ENCODE measurements around the gene MLLT6.

The MLLT6 gene

GRCh38 chr17:38746004-38746848 is 41.2 kb downstream of the MLLT6 start:
- peak overlapping the region; percentile 84 for H3K4me3 ChIP-seq (ENCODE audit: low read length)
- DNase-seq (ENCODE audit: low read depth) = no peak
- no peak for TF ChIP-seq CTCF (conservative IDR thresholded peaks at IDR 0.05; ENCODE audit: low read depth, low read length)

GRCh38 chr17:38746849-38747462 is 41.9 kb downstream of the MLLT6 start:
- no peak for TF ChIP-seq CTCF (conservative IDR thresholded peaks at IDR 0.05; ENCODE audit: low read depth, low read length)
- H3K4me3 ChIP-seq (ENCODE audit: low read length) = peak overlapping the region; percentile 84
- no peak for DNase-seq (ENCODE audit: low read depth)

GRCh38 chr17:38747463-38748148 is 42.5 kb downstream of the MLLT6 start:
- no peak for DNase-seq (ENCODE audit: low read depth)
- H3K4me3 ChIP-seq (ENCODE audit: low read length) = peak overlapping the region; percentile 84
- TF ChIP-seq CTCF (conservative IDR thresholded peaks at IDR 0.05; ENCODE audit: low read depth, low read length) = no peak

- H3K4me3 ChIP-seq (ENCODE audit: low read length) = peak within 1 kb of the TSS; percentile 84
- DNase-seq (ENCODE audit: low read depth) = peak; percentile 68
- no peak for TF ChIP-seq CTCF (conservative IDR thresholded peaks at IDR 0.05; ENCODE audit: low read depth, low read length)
Observed at GRCh38 chr17:38748149-38748891, 43.2 kb downstream of the MLLT6 start, which contains the start of gene PCGF2. TSS of gene PCGF2 (minus strand) at chr17:38748336. CDS start at chr17:38740402, 7,934 bp downstream.

GRCh38 chr17:38748892-38749222 is 43.8 kb downstream of the MLLT6 start:
- peak overlapping the region; percentile 84 for H3K4me3 ChIP-seq (ENCODE audit: low read length)
- TF ChIP-seq CTCF (conservative IDR thresholded peaks at IDR 0.05; ENCODE audit: low read depth, low read length) = no peak
- no peak for DNase-seq (ENCODE audit: low read depth)

GRCh38 chr17:38749223-38750043 is 44.4 kb downstream of the MLLT6 start:
- DNase-seq (ENCODE audit: low read depth) = no peak
- peak; percentile 0 for TF ChIP-seq CTCF (conservative IDR thresholded peaks at IDR 0.05; ENCODE audit: low read depth, low read length)
- peak overlapping the region; percentile 84 for H3K4me3 ChIP-seq (ENCODE audit: low read length)

Data from retinal pigment epithelial cell (primary cell).